ENCODE results near the gene MAMDC4.

MAMDC4 gene

GRCh38 chr9:136845465-136846260, 6.5 kb upstream of the MAMDC4 start:
- H3K9me3 ChIP-seq (replicated peaks in 1 of 11): peaks cover 0 to 22% (median 9%) of the 10 kb centered on the region in 11 experiments; a peak in 12 of 22 replicates

GRCh38 chr9:136846376-136847087, 5.6 kb upstream of the MAMDC4 start:
- no peak overlapping the region for H3K4me3 ChIP-seq

More at GRCh38 chr9:136845465-136846260, 6.5 kb upstream of the MAMDC4 start:
- Histone ChIP-seq H3K27ac (no peak overlapping the region), H3K27me3 (peaks cover 21 to 47% (median 42%) of the 10 kb centered on the region in 11 experiments), H4K20me1 (peaks cover 10 to 45% (median 30%) of the 10 kb centered on the region in 11 experiments; a peak in 21 of 22 replicates), H3K36me3 (peaks cover 4 to 13% (median 8%) of the 10 kb centered on the region in 11 experiments; a peak in 18 of 22 replicates), H3K9ac (no peak overlapping the region), H3K4me1 (peaks cover 33 to 64% (median 55%) of the 10 kb centered on the region in 10 experiments), H3K4me2 (no peak overlapping the region), H3K4me3 (no peak overlapping the region)
- TF ChIP-seq Cebpa-rat (IDR thresholded peaks at IDR 0.05): no peak

GRCh38 chr9:136847088-136847825, 4.9 kb upstream of the MAMDC4 start:
- peaks cover 21 to 47% (median 42%) of the 10 kb centered on the region in 11 experiments for H3K27me3 ChIP-seq
- peak overlapping the region; percentile 68 to 90 (median 81); a peak in 19 of 22 replicates for H3K9ac ChIP-seq
- H3K4me2 ChIP-seq: peak overlapping the region; percentile 94 to 100 (median 99)
- no peak for TF ChIP-seq Cebpa-rat (IDR thresholded peaks at IDR 0.05)
- peak overlapping the region; percentile 61 to 94 (median 72) for H3K4me3 ChIP-seq
- peak overlapping the region in 4 of 11 experiments; percentile 60 to 86 (median 81); a peak in 4 of 22 replicates for H3K27ac ChIP-seq
- peaks cover 9 to 24% (median 17%) of the 10 kb centered on the region in 11 experiments; a peak in 17 of 22 replicates for H3K36me3 ChIP-seq
- H4K20me1 ChIP-seq: peaks cover 13 to 42% (median 25%) of the 10 kb centered on the region in 11 experiments; a peak in 20 of 22 replicates
- H3K9me3 ChIP-seq (replicated peaks in 1 of 11): peaks cover 0 to 22% (median 9%) of the 10 kb centered on the region in 11 experiments; a peak in 12 of 22 replicates
- peaks cover 21 to 53% (median 40%) of the 10 kb centered on the region in 10 experiments for H3K4me1 ChIP-seq

More at GRCh38 chr9:136846376-136847087, 5.6 kb upstream of the MAMDC4 start:
- Histone ChIP-seq H3K9ac (no peak overlapping the region), H3K4me2 (peak overlapping the region in 7 of 11 experiments; percentile 9 to 38 (median 24); a peak in 5 of 22 replicates), H3K27ac (no peak overlapping the region), H3K4me1 (peaks cover 28 to 61% (median 48%) of the 10 kb centered on the region in 10 experiments), H3K9me3 (replicated peaks in 1 of 11) (peaks cover 0 to 22% (median 9%) of the 10 kb centered on the region in 11 experiments; a peak in 12 of 22 replicates), H3K36me3 (peaks cover 9 to 16% (median 14%) of the 10 kb centered on the region in 11 experiments; a peak in 17 of 22 replicates), H4K20me1 (peaks cover 13 to 45% (median 30%) of the 10 kb centered on the region in 11 experiments; a peak in 20 of 22 replicates), H3K27me3 (peaks cover 21 to 47% (median 42%) of the 10 kb centered on the region in 11 experiments)
- TF ChIP-seq Cebpa-rat (IDR thresholded peaks at IDR 0.05): no peak

GRCh38 chr9:136847826-136848392, 4.2 kb upstream of the MAMDC4 start:
- Histone ChIP-seq H3K4me2 (peak overlapping the region; percentile 94 to 100 (median 99)), H3K36me3 (peaks cover 9 to 26% (median 17%) of the 10 kb centered on the region in 11 experiments; a peak in 17 of 22 replicates), H3K27me3 (peaks cover 21 to 47% (median 42%) of the 10 kb centered on the region in 11 experiments), H3K27ac (peak overlapping the region; percentile 32 to 86 (median 79); a peak in 21 of 22 replicates), H3K4me1 (peaks cover 20 to 48% (median 37%) of the 10 kb centered on the region in 10 experiments), H4K20me1 (peaks cover 13 to 40% (median 30%) of the 10 kb centered on the region in 11 experiments; a peak in 21 of 22 replicates), H3K9ac (peak overlapping the region; percentile 68 to 90 (median 81)), H3K9me3 (replicated peaks in 1 of 11) (peaks cover 0 to 22% (median 9%) of the 10 kb centered on the region in 11 experiments; a peak in 12 of 22 replicates), H3K4me3 (peak overlapping the region; percentile 61 to 94 (median 72))
- no peak for TF ChIP-seq Cebpa-rat (IDR thresholded peaks at IDR 0.05)

GRCh38 chr9:136848393-136849037, 3.6 kb upstream of the MAMDC4 start:
- Histone ChIP-seq H3K4me2 (peak overlapping the region; percentile 94 to 100 (median 99)), H3K4me1 (peaks cover 14 to 47% (median 30%) of the 10 kb centered on the region in 10 experiments), H3K9ac (peak overlapping the region; percentile 68 to 90 (median 81)), H3K36me3 (peaks cover 9 to 26% (median 17%) of the 10 kb centered on the region in 11 experiments; a peak in 17 of 22 replicates), H3K4me3 (peak overlapping the region; percentile 61 to 94 (median 72)), H4K20me1 (peaks cover 13 to 42% (median 26%) of the 10 kb centered on the region in 11 experiments; a peak in 21 of 22 replicates), H3K27me3 (peaks cover 21 to 47% (median 42%) of the 10 kb centered on the region in 11 experiments), H3K27ac (peak overlapping the region; percentile 32 to 86 (median 79)), H3K9me3 (replicated peaks in 1 of 11) (peaks cover 0 to 22% (median 9%) of the 10 kb centered on the region in 11 experiments; a peak in 12 of 22 replicates)
- no peak for TF ChIP-seq Cebpa-rat (IDR thresholded peaks at IDR 0.05)

- Histone ChIP-seq H3K4me3 (peak within 1 kb of the TSS; percentile 61 to 94 (median 72)), H3K9me3 (replicated peaks in 1 of 11) (peaks cover 0 to 22% (median 9%) of the 10 kb centered on the region in 11 experiments; a peak in 12 of 22 replicates), H3K27me3 (peaks cover 16 to 40% (median 37%) of the 10 kb centered on the region in 11 experiments), H3K9ac (peak within 1 kb of the TSS; percentile 68 to 90 (median 81)), H3K4me1 (peaks cover 19 to 48% (median 30%) of the 10 kb centered on the region in 10 experiments), H4K20me1 (peaks cover 13 to 41% (median 24%) of the 10 kb centered on the region in 11 experiments; a peak in 21 of 22 replicates), H3K4me2 (peak within 1 kb of the TSS; percentile 96 to 100 (median 99)), H3K36me3 (peaks cover 9 to 26% (median 17%) of the 10 kb centered on the region in 11 experiments; a peak in 17 of 22 replicates), H3K27ac (peak within 1 kb of the TSS; percentile 32 to 86 (median 79))
- TF ChIP-seq Cebpa-rat (IDR thresholded peaks at IDR 0.05): peak in 4 of 11 experiments; percentile 10 to 42 (median 31); a peak in 1 of 22 replicates
These were observed 2.8 kb upstream of the MAMDC4 start, which contains the start of gene PHPT1 for GRCh38 chr9:136849038-136849959. PHPT1 (plus strand) TSS chr9:136849409; CDS start chr9:136849431, 22 bp downstream.

Measured in BLaER1 treated with 17β-estradiol and CSF1 and Interleukin-3, amounts not matched to agents 10 nM and 100 nM (cell line).